ENCODE data around the gene GNAZ.

GNAZ gene

DNA sequence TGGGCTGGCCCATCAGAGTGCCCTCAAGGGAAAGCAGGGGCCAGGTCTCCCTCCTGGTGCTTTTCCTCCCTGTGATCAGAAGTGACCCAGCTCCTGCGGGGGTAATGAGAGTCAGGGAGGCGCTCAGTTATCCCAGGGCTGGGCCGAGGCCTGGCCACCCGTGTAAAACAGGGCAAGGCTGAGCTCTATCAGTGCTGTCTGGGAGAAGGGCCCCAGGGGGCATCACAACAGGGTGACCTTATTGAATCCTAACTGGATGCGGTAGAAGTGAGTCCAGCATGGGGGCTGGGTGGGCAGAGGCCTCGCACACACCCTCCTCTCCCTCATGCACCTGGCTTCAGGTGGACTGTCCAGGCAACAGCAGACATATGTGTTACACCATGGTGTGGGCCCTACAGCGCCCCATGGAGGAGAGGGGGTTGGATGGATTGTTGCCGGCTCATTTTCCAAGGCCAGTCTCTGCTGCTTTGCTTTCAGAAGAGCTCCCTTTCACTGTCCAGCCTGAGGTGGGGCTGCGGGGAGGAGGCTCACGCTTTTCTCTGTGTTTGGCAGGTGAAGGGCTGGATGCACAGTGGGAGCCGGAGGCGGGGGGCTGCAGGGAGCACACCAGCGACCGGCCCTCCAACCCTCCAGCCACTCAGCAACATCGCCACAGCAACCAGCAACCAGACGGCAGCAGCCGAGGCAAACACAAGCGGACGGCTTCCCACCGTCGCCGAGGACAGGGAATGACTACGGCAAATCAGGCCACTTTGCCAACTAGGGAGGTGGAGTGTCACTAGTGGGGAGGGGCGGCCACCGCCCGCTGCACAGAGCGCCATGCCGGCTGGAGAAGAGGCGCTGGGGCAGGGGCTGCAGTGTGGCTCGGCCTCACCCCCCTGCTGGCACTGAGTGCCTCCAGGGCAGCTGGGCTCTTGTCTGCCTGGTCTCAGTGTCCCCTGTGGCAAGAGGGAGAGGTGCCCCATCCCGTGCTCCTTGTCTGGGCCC is 24.7 kb downstream of the GNAZ start:
- no peak for DNase-seq

DNA sequence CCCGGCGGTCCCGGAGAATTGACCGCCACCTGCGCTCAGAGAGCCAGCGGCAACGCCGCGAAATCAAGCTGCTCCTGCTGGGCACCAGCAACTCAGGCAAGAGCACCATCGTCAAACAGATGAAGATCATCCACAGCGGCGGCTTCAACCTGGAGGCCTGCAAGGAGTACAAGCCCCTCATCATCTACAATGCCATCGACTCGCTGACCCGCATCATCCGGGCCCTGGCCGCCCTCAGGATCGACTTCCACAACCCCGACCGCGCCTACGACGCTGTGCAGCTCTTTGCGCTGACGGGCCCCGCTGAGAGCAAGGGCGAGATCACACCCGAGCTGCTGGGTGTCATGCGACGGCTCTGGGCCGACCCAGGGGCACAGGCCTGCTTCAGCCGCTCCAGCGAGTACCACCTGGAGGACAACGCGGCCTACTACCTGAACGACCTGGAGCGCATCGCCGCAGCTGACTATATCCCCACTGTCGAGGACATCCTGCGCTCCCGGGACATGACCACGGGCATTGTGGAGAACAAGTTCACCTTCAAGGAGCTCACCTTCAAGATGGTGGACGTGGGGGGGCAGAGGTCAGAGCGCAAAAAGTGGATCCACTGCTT is 25.5 kb downstream of the GNAZ start:
- no peak for DNase-seq

DNA sequence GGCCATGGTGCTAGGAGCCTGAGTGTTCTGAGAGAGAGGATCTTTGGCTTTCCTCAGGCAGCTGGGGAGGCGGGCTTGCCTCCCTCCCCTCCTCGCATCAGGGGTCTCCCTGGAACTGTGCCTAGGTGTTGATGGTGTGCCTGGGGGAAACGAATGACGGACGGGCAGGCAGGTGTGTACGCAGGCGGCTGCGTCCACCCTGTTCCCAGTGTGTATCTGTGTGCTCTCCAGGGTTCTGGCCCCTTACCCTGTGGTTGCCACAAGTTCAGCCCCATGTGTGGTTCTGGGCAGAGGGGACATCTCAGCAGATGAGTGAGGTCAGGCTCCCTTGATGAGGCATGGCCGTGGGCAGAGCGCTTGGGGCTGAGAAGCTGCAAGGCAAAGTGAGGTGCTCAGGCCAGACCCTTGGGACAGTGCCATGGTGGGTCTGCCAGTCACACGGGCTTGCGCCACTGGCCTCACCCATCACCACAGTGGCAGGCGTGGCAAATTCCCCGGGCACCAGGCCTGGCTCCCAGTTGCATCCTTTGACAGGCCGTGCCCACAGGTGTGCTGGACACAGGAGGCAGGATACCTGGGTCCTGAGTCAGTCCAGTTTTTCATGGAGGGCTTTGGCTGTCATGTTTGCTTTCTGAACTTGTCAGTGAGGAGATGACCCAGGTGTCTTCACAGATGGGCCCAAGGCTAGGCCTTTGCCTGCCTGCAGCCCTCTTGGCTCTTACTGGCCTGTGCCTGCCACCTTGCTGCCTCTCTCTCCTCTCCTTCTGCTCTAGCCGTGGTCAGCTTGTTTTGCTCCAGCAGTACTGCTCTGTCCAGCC is 27.3 kb downstream of the GNAZ start:
- no peak for DNase-seq

- no peak for DNase-seq
Measured at GRCh38 chr22:23098230-23098705, 27.9 kb downstream of the GNAZ start.

DNA sequence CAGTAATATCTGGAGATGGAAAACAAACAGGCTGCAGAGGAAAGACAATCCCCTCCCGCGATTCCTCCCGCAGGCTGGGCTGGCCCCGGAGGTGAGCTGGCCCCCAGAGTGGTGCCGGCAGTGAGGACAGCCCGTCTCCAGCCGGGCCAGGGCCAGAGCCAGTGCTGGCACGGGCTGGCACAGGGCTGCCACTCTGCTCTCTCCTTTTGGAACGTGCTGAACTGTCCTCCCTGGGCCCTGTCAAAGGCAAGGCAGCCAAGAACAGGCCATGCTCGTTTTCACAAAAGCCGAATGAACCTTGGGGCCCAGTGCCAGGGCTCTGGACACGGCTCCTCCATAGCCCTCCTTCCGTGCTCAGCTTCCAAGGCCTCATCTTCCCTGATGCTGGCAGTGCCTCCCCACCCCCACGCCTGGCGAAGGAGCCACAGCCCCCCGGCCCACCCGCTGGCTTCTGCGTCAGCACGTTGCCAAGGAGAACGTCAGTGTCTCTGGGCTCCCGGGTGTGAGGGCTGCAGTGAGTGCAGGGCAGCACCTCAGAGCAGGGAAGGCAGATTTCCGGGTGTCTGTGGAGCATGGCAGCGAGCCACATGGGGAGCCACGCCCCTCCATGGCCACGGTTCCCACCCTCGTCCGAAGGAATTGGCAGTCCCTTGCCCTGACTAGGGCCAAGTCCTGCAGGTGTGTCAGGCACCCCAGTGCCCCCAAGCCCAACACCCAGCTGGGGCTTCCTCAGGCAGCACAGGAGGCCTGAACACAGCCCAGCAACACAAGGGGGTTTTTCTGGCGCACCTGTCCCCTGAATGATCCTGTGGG is 28.6 kb downstream of the GNAZ start:
- DNase-seq = no peak

DNA sequence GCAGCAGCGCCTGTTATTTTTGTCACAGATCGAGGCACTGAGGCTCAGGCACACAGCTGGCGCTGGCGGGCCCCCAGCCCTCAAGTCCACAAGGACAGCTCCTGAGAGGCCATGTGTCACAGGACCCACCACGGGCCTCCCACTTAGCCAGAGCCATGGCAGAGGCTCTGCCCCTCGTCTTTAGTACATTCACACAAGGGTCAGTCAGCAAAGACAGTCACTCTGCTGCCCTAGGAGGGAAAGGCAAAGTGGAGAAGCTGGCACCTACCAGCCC is 29.1 kb downstream of the GNAZ start:
- no peak for DNase-seq

DNA sequence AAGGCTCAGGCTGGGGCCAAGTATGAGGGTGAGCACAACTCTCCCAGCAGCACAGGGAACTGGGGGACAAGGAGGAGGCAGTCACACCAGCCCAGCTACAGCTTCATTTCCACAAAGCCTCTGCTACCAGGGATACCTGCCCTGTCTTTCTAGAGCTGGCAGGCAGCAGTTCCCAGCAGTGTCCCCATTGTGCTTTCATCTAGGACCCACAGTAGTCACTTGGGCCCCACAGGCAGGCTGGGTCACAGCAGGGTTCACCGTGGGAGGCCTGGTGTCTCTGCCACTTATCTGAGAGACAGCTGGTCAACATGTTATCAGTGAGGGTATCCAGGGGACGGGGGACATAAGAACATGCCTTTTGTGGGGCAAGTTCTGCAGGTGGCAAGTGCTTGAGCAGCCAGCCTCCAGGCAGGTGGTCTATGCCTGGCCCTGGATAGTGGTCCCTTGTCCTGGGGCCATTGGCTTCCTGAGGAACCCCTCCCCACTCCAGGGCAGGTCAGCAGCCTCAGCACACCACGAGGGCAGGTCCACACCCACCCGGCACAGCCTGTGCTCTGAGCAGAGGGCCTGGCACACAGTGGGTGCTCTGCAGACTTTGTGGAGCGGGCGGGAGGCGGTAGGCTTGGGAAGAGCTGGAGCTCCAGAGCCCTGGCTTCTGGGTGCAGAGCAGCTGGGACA is 29.9 kb downstream of the GNAZ start:
- DNase-seq = no peak

DNA sequence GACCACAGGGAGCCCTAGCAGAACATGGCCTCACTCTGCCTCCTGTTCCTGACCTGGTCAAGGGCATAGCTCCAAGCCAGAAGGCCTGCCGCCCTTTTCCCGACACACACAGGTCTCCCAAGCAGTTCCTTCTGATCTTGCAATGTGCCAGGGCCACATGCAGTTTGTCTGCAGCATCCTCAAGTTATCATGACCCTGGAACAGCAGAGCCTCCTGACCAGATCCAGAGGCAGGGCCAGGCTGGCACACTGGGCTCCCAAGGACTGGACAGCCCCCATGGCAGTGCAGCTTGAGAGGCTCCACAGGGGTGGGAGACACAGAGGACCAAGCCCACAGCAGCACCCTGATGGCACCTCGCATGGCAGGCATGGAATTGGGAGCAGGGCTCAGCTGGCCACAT is 31.2 kb downstream of the GNAZ start:
- no peak for DNase-seq

DNA sequence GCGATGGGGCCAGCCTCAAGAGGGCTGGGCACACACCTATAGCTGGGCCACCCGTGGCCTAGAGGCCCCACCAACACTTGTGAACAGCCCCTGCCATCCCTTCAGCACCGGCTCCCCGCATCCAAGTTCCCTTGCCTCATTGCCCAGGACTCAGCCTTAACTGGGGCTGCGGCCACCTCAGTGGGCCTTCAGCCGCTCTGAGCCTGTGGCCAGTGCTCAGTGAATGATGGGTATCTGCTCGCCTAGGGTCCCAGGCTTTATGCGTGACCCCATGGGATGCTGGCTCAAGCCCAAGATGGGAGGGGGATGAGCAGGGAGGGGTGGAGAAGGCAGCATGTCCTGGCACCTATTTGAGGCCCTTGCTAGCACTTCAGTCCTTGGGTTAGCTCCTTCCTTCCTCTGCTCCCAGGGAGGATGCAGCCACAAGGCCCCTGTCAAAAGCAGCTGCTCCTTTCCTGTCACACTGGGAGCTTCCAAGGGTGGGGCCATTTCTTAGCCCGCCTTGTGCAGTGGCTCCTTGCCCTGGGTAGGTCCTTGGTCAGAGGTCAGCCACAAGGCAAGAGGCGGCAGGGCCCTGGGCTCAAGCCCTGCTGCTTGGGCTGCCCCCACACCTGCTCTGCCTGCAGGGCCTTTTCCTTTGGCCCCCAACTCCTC is 31.8 kb downstream of the GNAZ start:
- DNase-seq = no peak

DNA sequence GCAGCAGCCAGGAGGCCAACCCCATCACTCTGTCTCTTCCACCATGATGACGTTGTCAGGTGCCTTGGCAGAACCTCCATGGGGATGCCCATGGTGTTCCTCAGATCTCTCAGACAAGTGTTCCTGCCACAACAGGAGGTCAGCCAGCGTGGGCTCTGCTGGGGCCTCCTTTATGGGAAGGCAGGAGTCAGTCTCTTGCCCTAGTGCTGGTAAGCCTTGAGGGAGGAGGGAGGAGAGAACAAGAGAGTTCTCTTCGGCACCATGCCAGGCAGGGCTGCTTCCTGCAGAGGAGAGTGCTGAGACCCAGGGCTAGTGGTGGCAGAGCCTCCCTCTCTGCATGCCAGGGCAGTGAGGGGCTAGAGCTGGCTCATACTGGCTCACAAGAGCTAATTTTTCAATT is 32.5 kb downstream of the GNAZ start:
- no peak for DNase-seq

GRCh38 chr22:23103199-23103954 is 33.1 kb downstream of the GNAZ start:
- no peak for DNase-seq

- DNase-seq = no peak
Measured at GRCh38 chr22:23104187-23104971, 34.1 kb downstream of the GNAZ start.

- no peak for DNase-seq
Measured at GRCh38 chr22:23105304-23105703, 35.0 kb downstream of the GNAZ start.

GRCh38 chr22:23105919-23106318 is 35.6 kb downstream of the GNAZ start:
- no peak for DNase-seq

DNA sequence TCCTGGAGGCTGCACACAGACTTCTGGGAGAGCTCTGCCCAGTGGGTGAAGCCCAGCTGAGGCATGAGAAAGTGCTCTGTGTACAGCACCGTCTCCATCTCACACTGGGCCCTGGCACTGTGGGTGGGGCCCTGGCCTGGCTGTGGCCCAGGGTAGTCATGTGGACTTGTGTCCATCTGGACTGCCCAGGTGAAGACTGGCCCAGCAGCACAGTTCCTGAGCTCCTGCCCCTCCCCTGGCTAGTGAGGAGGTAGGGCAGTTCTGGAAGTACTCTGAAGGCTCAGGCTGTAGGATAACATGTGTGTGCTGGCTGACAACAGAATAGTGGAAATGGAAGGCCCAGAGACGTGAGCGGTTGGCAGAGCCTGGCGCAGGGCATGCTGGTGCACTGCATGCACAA is 36.0 kb downstream of the GNAZ start:
- no peak for DNase-seq

- DNase-seq = no peak
Measured at GRCh38 chr22:23106906-23107367, 36.6 kb downstream of the GNAZ start.

DNA sequence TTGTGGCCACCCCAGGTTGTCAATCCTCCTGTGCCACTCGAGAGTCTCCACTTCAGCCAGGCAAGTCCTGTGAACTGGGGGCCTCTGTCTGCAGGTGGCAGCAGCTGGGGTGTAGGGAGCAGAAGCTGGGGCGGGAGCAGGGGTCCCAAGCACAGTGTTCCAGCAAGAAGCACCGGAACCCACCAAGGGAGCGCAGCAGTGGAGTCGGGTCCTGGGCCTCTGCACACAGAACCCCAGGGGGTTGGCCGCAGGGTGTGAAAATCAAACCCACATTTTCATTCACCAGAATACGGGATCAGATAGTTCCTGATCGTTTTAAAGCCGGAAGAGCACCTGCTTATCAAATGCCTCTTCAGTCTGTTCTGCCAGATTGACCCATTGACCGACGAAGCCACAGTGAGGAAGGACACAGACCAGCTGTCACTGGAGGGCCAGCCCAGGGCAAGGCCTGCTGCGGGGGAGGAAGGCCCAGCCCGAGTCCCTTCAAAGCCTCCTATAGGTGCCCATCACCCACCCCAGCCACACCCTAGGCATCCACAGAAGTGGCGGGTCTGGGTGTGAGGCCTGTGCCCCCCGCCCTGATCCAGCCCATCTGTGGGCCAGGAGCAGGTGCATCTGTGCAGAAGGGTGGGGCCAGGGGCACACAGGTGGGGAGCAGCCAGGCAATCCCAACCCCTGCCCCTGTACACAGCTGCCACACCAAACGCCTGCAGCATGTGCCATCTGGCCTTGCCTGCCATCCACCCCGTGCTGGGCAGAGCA is 37.3 kb downstream of the GNAZ start:
- DNase-seq = no peak

DNA sequence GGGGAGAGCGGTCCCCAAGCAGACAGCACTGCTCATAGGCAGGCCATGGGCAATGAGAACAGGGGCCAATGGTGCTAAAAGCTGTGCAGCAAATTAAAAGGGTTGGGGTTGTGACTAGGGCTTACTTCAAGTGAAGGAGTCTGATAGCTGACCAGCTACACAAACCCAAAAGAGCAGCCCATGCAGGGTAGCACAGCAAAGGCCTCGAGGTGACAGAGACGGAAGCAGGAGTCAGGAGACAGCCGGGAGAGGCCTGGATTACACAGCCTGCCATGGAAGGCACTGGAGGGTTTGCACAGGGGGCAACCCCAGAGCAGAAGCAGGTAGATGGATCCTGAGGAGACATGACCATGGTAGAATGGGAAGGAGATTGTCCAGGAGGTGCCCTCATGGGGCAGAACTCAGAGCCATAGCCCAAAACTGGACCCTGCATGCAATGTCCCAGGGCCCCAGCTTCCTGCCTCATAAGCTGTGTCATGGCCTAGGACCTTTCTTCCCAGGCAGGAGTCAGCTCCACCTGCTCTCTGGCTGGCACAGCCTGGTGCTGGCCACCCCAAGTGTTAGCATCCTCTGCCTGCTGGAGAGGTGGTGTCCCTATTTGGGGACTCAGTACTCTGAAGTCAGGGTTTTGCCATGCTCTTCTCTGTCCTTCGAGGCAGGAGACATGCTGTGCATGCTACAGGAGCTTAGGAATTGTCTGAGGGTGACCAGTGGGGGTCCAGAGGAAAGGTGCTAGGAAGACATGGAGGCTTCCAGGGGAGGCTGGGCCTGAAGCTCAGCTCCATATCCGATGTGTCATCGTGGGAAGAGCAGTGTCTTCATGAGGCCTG is 38.1 kb downstream of the GNAZ start:
- DNase-seq = no peak
